DND-41 (cell line): Measurements from ENCODE around the gene EEA1.

ENCODE experiments used
- EZH2 ChIP-seq: IDR thresholded peaks from 3 replicates; pipeline ENCODE4 v1.6.1; 2012; ENCODE audit warnings: borderline replicate concordance, low read depth, mild to moderate bottlenecking, moderate library complexity, low read length, inconsistent platforms; ENCODE audit not compliant: severe bottlenecking
- TF ChIP-seq, protein P1 (sequence below): IDR thresholded peaks from 2 replicates; pipeline ENCODE4 v1.5.1; 2012; ENCODE audit warnings: borderline replicate concordance, low read length, moderate library complexity, mild to moderate bottlenecking; ENCODE audit not compliant: poor library complexity, severe bottlenecking; ENCODE audit errors: extremely low read depth

DNA sequence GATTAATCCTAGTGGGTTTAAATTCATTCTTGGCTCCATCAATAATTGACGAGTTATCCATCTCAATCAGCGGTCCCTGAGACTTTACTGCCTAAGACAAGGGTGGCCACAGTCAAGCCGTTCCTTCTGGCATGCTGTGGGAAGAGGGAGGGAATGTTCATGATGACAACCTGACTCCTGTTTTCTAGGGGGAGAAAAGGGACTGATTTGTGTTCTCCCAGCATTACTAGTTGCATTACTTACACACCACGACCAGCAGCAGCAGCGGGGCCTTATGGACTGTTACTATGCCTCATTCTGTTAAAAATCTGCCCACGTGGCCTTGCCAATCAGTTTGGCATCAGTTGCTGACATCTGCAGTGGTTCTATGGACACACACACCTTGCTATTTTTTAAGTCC, 196.4 kb downstream of the EEA1 start:
- TF ChIP-seq, protein P1, sequence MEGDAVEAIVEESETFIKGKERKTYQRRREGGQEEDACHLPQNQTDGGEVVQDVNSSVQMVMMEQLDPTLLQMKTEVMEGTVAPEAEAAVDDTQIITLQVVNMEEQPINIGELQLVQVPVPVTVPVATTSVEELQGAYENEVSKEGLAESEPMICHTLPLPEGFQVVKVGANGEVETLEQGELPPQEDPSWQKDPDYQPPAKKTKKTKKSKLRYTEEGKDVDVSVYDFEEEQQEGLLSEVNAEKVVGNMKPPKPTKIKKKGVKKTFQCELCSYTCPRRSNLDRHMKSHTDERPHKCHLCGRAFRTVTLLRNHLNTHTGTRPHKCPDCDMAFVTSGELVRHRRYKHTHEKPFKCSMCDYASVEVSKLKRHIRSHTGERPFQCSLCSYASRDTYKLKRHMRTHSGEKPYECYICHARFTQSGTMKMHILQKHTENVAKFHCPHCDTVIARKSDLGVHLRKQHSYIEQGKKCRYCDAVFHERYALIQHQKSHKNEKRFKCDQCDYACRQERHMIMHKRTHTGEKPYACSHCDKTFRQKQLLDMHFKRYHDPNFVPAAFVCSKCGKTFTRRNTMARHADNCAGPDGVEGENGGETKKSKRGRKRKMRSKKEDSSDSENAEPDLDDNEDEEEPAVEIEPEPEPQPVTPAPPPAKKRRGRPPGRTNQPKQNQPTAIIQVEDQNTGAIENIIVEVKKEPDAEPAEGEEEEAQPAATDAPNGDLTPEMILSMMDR = no peak
- TF ChIP-seq EZH2 = no peak
